K562 (cell line): ENCODE results near the gene ITIH3. TPM values are rescaled to one million over a fixed set of nuclear protein-coding genes. Genes with fewer than 3 reads are reported as not detected.

ENCODE experiments used
- ATAC-seq: fragments of 200-7000 bp; cut with Tn5 transposase; 3 replicates; pipeline ENCODE4 v1.9.1; 2020; ENCODE audit warnings: moderate library complexity
- BruUV-seq: library from RNA; stranded (reverse); fragments of 400-500 nt; replicated peaks from 2 replicates; lab custom pipeline; 2021; lab: Mats Ljungman, UMichigan
- CTCF ChIA-PET: fragments of 300-600 bp; formaldehyde crosslinking; extraction: SDS; loops from one replicate; lab custom pipeline; 2021; ENCODE audit warnings: low intra/inter-chr PET ratio; lab: Yijun Ruan, JAX
- POLR2A ChIA-PET: fragments of 300-600, 350-650 bp; sonication (Branson Sonifier 250); formaldehyde crosslinking; extraction: SDS; loops from one replicate; lab custom pipeline; 2021; ENCODE audit warnings: antibody characterized with exemption, inconsistent platforms; lab: Yijun Ruan, JAX
- DNase-seq, 4 experiments: peaks; one replicate each; pipeline versions ENCODE4 v3.0.0 to v3.0.0-alpha.2; 2011 to 2018; ENCODE audit warnings: low spot score in 3 of 4, mixed read lengths in 3 of 4; ENCODE audit errors: extremely low read depth in 1 of 4
- FAIRE-seq: peaks from 2 replicates; lab custom pipeline; 2011; peaks lifted over from hg19 to GRCh38; lab: Jason Lieb, UNC
- H2AFZ ChIP-seq: 2 replicates; pipeline ENCODE4 v1.6.0; 2011; ENCODE audit warnings: low read depth, low read length, control low read depth, inconsistent platforms
- H3K27ac ChIP-seq: fragments of 200-600 bp; 3 replicates; pipeline ENCODE4 v1.8.0; 2011; ENCODE audit warnings: low read depth, mild to moderate bottlenecking, control low read depth, inconsistent platforms, low read length, moderate library complexity, mixed read lengths; ENCODE audit errors: extremely low read depth
- H3K27me3 ChIP-seq, 2 experiments: fragments of 300-600 bp in 1 of 2; 2 replicates in 1 of 2; 3 replicates in 1 of 2; pipeline versions ENCODE4 v1.6.0 to v1.8.0; 2011; ENCODE audit warnings: inconsistent platforms in 2 of 2, low read length in 2 of 2, mild to moderate bottlenecking in 1 of 2, mixed read lengths in 1 of 2, moderate library complexity in 1 of 2; ENCODE audit not compliant: control insufficient read depth in 2 of 2, insufficient read depth in 2 of 2
- H3K36me3 ChIP-seq: fragments of 300-600 bp; 3 replicates; pipeline ENCODE4 v1.8.0; 2011; ENCODE audit warnings: mild to moderate bottlenecking, low read length, inconsistent platforms; ENCODE audit not compliant: control insufficient read depth, insufficient read depth
- H3K4me1 ChIP-seq, 2 experiments: fragments of 200-600 bp in 1 of 2; replicated peaks in 1 of 2; 2 replicates in 1 of 2; 3 replicates in 1 of 2; pipeline versions ENCODE4 v1.5.1 to v1.8.0; 2011; ENCODE audit warnings: inconsistent platforms in 2 of 2, low read length in 2 of 2, mild to moderate bottlenecking in 1 of 2, mixed read lengths in 1 of 2, moderate library complexity in 1 of 2; ENCODE audit not compliant: control insufficient read depth in 2 of 2, insufficient read depth in 2 of 2
- H3K4me2 ChIP-seq: 2 replicates; pipeline ENCODE4 v1.6.1; 2011; ENCODE audit warnings: low read length, control low read depth, inconsistent platforms, mixed read lengths; ENCODE audit not compliant: insufficient read depth
- H3K4me3 ChIP-seq: fragments of 200-600 bp; sonication (generic), shearing (Covaris generic); 2 replicates; pipeline ENCODE4 v1.5.1; 2016; ENCODE audit warnings: control low read depth, inconsistent platforms
- H3K79me2 ChIP-seq: fragments of 200-600 bp; 3 replicates; pipeline ENCODE4 v1.8.0; 2011; ENCODE audit warnings: low read length, inconsistent platforms; ENCODE audit not compliant: control insufficient read depth, insufficient read depth
- H3K9ac ChIP-seq, 2 experiments: 2 replicates each; pipeline versions ENCODE4 v1.6.0 to v1.6.1; 2011; ENCODE audit warnings: low read depth in 2 of 2, low read length in 2 of 2, control low read depth in 1 of 2, inconsistent platforms in 1 of 2, mild to moderate bottlenecking in 1 of 2, mixed read lengths in 1 of 2; ENCODE audit not compliant: insufficient read depth in 1 of 2
- H3K9me1 ChIP-seq: one replicate; pipeline ENCODE4 v1.6.0; 2011; ENCODE audit warnings: inconsistent platforms, mild to moderate bottlenecking, low read length, moderate library complexity; ENCODE audit not compliant: control insufficient read depth, insufficient read depth
- H3K9me3 ChIP-seq: replicated peaks from 2 replicates; pipeline ENCODE4 v1.5.1; 2011; ENCODE audit warnings: low read depth, low read length, inconsistent platforms; ENCODE audit not compliant: control insufficient read depth, insufficient read depth
- H4K20me1 ChIP-seq: replicated peaks from 2 replicates; pipeline ENCODE4 v1.6.1; 2011; ENCODE audit warnings: low read length, inconsistent platforms, mixed read lengths; ENCODE audit not compliant: control insufficient read depth, insufficient read depth
- FOSL1 ChIP-seq: fragments of 200-800 bp; sonication (Bioruptor generic); conservative IDR thresholded peaks from 2 replicates; pipeline ENCODE4 v1.6.1; 2016; ENCODE audit warnings: missing genetic modification characterization, missing compliant biosample characterization
- HDAC8 ChIP-seq: fragments of 450-650 bp; IDR thresholded peaks from 2 replicates; pipeline ENCODE4 v1.6.1; 2016; ENCODE audit warnings: mild to moderate bottlenecking, missing genetic modification characterization, moderate library complexity, missing compliant biosample characterization
- JUND ChIP-seq, 2 experiments: IDR thresholded peaks; 2 replicates in 1 of 2; 3 replicates in 1 of 2; pipeline ENCODE4 v1.6.1; 2011; ENCODE audit warnings: borderline replicate concordance in 2 of 2, low read depth in 2 of 2, low read length in 2 of 2, improper control_type of control experiment in 1 of 2, missing biosample characterization in 1 of 2, missing genetic modification characterization in 1 of 2, missing genetic modification reagents in 1 of 2
- WGBS: fragments of 100-300 bp; shearing (Covaris generic); methylation state at CpG from one replicate; pipeline ENCODE4 v1.1.6; 2016; ENCODE audit warnings: low coverage, mixed read lengths; ENCODE audit not compliant: insufficient coverage; ENCODE audit errors: missing lambda C conversion rate; 5-methylcytosine and 5-hydroxymethylcytosine counted together
- in situ Hi-C: fragments of 300-500 bp; cut with MboI; formaldehyde crosslinking; loops from 4 replicates; pipeline ENCODE4 v1.15.0; 2018; ENCODE audit warnings: inconsistent platforms, mixed read lengths
- intact Hi-C: fragments of 100-400 bp; cut with micrococcal nuclease; formaldehyde crosslinking; loops from 2 replicates; pipeline ENCODE4 v1.14.2; 2022
- polyA plus RNA-seq, 8 experiments: library from polyadenylated mRNA; depleted of rRNA in 4 of 8; stranded (reverse) in 5 of 8; unstranded in 3 of 8; fragments of >200 nt; fragmentation: Nextera tagmentation in 2 of 8; fragmentation: Illumina TruSeq in 1 of 8; extraction: Ambion mirVana in 2 of 8; extraction: Trizol in 1 of 8; gene quantifications; 2 replicates each; pipeline versions ENCODE4 v1.2.1 to v1.2.3, GENCODE V29; 2011 to 2014; ENCODE audit warnings: inconsistent platforms in 1 of 8, missing spikeins in 1 of 8
- total RNA-seq, 7 experiments: library from RNA; depleted of rRNA in 6 of 7; stranded (reverse); fragments of >200 nt in 6 of 7; fragmentation: Illumina TruSeq in 2 of 7; extraction: Trizol in 2 of 7; gene quantifications; 2 replicates each; pipeline versions ENCODE4 v1.2.1 to v1.2.3, GENCODE V29; 2011 to 2021; ENCODE audit warnings: low replicate concordance in 1 of 7
- TF ChIP-seq, protein P1 (sequence below), 2 experiments: fragments of 450-650 bp in 1 of 2; sonication (generic) in 1 of 2; formaldehyde crosslinking in 1 of 2; IDR thresholded peaks in 1 of 2; conservative IDR thresholded peaks in 1 of 2; 2 replicates each; pipeline versions ENCODE4 v1.6.1 to v1.8.1; 2016 to 2023; ENCODE audit warnings: mild to moderate bottlenecking in 2 of 2, moderate library complexity in 2 of 2, inconsistent platforms in 1 of 2, missing genetic modification reagents in 1 of 2

The ITIH3 gene
- total and polyA plus RNA-seq, 9 of the 15 experiments (the other 6 are each of a cell fraction or from before 2014, with no cell fraction given) = 0.07 to 0.35 TPM; not detected in 7

DNA sequence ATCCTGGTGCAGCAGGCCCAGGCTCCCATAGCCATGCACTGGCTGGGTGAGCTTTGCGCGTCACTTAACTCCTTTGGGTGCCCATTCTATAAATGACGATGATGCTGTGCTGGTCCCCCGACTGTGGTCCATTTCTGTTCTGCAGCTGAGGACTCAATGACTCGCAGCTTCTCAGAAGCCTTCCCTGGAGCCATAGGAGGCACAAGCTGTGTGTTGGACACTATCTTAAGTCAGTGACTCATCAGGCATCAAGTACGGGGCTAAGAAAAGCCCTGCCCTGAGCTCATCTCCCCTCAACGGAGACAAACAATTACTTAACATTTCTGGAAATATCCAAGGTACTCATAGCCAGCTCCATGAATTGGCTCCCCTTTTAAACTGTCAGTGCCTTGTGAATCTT, 54.0 kb downstream of the ITIH3 start:
- POLR2A ChIA-PET = interaction anchor here (0.7 to 1.1 kb wide), 2 partner anchors 12 to 211 kb away, joined by 3 read pairs; no protein-coding TSS in a partner anchor
- Histone ChIP-seq H3K9me1 (no peaks in the 10 kb centered on the region), H3K36me3 (peaks cover 6% of the 10 kb centered on the region; the same call in 1 of the 3 replicates), H4K20me1 (0 out of 2 replicates have a peak, but pooled peaks cover 7% of the 10 kb centered on the region), H3K4me1 (no peaks in the 10 kb centered on the region), H2AFZ (no peak overlapping the region), H3K27ac (no peak overlapping the region; the same call in 2 of the 3 replicates), H3K9ac (no peak overlapping the region), H3K4me3 (no peak overlapping the region), H3K4me2 (no peak overlapping the region; the same call in 1 of the 2 replicates), H3K79me2 (no peaks in the 10 kb centered on the region), H3K27me3 (no peaks in the 10 kb centered on the region), H3K9me3 (no peaks in the 10 kb centered on the region)
- intact Hi-C loops (no loop called here), in situ Hi-C loops (loop anchor here (10.0 kb wide), 1 partner anchor 226 kb away; no protein-coding TSS in a partner anchor)
- BruUV-seq = no TSS peak
- ATAC-seq = peak; percentile 63
- WGBS = 46% methylated on average over 6 of the region's 7 CpGs
- DNase-seq = peak in 2 of 4 experiments; percentile 15 to 37
- TF ChIP-seq, protein P1, sequence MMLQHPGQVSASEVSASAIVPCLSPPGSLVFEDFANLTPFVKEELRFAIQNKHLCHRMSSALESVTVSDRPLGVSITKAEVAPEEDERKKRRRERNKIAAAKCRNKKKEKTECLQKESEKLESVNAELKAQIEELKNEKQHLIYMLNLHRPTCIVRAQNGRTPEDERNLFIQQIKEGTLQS (IDR thresholded peaks at IDR 0.05) = peak; percentile 69
- TF ChIP-seq, protein P1 (CRISPR knock-in tag; conservative IDR thresholded peaks at IDR 0.05) = no peak
- TF ChIP-seq FOSL1 (tag) (peak; percentile 57), JUND (IDR thresholded peaks at IDR 0.05; ENCODE audit: borderline replicate concordance, low read depth, low read length) (peak; percentile 62; the same call in 1 of the 2 replicates), JUND (tag; IDR thresholded peaks at IDR 0.05; ENCODE audit: borderline replicate concordance, low read depth, low read length) (0 out of 3 replicates have a peak, but pooled peaks have one; percentile 15), HDAC8 (tag) (no peak)
- CTCF ChIA-PET = no interaction called here
- peak; percentile 29 for FAIRE-seq
